HG03354 (cell line): ENCODE measurements around the gene KRT76.

ENCODE experiments used
- ATAC-seq: cut with Tn5 transposase; IDR thresholded peaks from one replicate; pipeline ENCODE4 v1.9.1; 2021; ENCODE audit warnings: mild to moderate bottlenecking; ENCODE audit not compliant: unreplicated experiment, poor library complexity, severe bottlenecking

KRT76 gene

DNA sequence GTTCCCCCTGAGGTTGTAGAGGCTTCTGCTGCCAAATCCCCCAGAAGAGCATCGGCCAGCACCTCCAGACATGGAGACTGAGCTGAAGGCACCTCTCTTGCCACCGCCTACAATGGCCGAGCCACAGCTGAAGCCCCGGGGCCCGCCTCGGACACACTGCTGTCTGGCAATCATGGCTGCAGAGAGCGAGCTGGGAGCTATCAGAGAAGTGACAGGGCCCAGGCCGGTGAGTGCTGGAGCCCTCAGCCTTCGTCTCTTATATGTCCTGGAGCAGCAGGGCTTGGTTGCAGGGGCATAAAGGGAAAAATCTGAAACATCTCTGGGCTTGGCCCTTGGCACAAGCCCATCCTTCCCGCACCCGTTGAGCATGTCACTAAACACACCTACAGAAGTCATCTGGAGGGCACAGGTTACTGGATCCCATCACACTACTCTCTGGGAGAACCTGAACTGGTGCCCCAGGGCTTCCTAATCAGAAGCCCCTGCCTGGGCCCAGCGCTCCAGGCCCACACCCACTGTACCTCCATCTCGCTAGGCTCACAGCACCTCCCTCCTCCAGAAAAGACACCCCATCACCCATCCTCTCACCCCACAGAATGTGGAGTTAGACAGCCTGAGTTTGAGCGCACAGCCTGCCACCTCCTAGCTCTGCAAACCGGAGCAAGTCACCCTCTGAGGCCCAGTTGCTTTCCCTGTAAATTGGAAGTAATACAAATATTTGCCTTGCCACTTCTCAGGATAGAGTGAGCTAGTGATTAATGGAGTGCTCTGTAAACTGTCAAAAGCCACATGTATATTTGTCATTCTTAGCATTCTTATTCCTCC lies 37.0 kb upstream of the KRT76 start, which contains the start of gene KRT4:
KRT4 (minus strand) TSS at position 232 of the 825 bp plus-strand sequence; CDS start at position 174, 58 bp downstream.
- no peak for ATAC-seq

- ATAC-seq: no peak
Measured at GRCh38 chr12:52813203-52813819, 36.2 kb upstream of the KRT76 start.

DNA sequence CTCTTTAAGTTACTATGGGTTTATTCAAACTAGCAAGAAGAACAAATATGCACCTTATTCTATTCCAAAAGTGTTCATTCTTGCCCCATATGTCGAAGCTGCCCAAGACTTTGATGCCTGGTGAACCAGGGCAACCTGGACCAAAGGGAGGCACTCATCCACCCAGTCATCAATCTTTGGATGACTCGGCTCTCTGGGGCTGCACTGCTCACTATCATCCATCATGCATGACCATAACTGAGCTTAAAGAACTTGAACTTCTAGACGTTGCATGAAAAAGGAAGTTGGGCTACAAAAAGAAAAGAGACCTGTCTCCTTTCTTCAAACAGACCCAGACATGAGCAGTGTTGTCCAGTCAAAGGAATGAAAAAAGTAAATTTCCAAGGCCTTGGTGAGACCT lies 35.6 kb upstream of the KRT76 start:
- no peak for ATAC-seq

GRCh38 chr12:52812073-52812400 lies 34.9 kb upstream of the KRT76 start:
- no peak for ATAC-seq

DNA sequence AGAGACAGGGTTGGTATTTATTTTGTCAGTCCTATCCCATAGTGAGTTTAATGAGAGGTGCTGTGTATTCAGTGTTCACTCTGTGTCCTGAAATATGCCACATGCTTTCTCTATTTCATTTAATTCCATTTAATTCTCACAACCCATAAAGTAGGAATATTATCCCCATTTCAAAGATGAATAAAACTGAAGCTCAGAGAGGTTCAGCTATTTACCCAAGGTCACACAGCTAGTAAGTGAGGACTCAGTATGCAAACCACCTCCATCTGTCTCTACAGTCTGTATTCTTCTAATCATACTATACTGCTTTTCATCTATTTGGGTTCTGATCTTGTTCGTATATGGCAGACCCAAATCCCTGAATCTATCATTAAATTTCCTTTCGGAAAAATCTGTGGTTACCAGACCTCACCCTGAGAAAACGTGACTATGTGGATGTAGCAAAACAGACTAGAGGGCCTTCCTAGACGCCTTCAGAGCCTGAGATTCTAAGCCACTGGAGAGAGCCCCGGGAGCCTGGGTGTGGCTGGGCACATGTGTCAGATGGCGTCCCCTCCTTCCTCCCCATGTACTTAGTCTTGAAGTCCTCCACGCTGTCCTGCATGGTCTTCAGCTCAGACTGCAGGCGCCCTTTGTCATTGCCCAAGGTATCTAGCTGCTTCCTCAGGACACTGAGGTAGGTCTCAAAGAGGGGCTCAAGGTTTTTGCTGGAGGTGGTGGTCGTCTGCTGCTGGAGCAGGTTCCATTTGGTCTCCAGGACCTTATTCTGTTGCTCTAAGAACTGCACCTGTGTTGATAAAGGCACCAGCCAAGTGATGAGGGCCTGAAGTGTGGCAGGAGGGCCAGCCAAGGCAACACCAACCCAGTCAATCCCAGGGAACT lies 34.3 kb upstream of the KRT76 start:
- no peak for ATAC-seq

DNA sequence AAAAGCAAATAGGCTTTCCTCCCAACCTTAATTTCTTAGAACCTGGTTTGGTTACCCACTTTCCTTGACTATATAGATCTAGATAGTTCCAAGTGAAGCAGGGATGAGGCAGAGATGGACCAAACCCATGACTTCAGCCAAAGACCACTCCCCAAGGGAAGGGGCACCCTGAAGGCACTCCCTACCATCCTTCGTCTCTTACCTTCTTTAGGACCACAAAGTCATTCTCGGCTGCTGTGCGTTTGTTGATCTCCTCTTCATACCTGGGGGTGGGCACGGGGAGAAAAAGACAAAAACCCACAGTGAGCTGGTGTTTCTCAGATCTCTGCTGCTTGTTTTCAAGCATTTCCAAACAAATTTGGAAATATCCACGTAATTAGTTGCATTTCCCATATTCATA lies 33.4 kb upstream of the KRT76 start:
- ATAC-seq: no peak

DNA sequence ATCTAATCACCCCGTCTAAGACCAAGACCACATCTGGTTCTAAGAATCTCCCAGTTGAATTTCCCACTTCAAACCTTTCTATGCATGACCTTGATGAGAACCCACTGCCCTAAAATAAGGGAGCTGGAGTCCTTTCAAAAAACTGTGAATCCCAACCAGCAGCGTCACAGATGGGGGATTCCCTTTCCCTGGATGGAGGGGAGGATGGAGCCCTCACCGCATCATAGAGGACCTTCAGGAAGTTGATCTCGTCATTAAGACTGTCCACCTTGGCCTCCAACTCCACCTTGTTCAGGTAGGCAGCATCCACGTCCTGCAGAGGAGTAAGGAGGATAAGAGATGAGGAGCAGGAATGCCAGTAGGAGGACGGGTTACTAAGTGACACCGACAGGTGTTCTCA lies 32.0 kb upstream of the KRT76 start:
- no peak for ATAC-seq

GRCh38 chr12:52808573-52809160 lies 31.5 kb upstream of the KRT76 start:
- ATAC-seq: no peak

DNA sequence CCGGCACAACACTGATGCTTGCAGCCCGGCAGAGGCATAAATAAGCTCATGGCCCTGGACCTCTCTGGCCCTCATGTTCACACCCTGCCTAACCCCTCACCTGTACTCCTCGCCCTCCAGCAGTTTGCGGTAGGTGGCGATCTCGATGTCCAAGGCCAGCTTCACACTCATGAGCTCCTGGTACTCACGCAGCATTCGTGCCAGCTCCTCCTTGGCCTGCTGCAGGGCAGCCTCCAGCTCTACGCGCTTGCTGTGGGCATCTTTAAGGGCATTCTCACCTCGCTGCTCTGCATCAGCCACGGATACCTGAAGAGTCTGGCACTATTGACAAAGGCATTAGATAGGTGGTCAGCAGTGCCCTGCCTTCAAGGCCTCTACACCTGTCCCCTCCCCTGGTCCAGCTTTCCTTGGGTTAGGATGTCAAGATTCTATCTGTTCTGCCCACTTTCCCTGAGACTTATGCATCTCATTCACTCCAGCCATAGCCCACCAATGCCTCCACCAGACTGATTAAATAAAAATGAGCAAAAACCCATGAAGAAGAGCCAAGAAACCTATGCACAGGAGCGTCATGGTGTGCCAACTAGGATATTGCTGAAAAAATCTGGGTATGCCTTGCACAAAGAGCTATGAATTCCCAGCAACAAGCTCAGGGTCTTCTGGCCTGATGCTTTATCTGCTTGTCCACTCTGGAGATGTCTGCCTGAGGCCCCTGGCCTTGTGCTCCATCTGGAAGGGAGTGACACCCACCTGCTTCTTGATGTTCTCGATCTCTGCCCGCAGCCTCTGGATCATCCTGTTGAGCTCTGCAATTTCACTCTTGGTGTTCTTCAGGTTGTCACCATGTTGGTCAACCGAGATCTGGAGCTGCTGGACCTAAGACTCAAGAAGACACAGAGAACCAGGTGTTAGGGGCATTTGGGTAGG lies 30.7 kb upstream of the KRT76 start:
- ATAC-seq: no peak

DNA sequence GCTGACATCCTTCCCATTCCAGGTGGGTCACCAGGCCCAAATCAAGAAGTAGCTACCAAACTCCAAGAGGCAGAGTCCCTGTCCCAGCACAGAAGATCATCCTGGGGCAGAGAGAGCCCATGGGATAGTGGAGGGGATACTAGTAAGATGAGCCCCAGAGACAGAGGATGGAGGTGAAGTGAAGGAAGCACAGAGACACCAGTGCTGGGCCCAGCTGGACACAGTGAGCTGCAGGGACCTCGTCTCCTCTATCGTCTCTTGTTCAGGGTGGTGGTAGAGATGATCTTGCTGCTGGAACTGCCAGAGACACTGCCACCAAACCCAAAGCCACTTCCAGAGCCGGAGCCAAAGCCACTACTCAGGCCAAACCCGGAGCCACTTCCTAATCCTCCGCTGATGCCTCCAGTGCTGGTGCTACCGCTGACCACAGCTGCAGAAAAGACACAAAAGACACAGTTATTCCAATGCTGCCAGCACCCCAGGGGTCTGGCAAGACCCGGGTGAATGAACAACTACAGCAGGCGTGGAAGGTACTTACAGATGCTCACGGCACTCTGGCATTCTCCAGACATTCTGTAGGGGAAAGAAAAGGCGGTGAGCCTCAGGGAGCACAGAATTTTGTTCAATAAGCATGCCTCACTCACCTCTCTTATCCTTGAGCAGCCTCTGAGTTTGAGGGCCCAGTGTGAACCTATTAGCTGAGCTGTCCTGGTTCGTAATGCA lies 29.8 kb upstream of the KRT76 start:
- ATAC-seq: no peak

DNA sequence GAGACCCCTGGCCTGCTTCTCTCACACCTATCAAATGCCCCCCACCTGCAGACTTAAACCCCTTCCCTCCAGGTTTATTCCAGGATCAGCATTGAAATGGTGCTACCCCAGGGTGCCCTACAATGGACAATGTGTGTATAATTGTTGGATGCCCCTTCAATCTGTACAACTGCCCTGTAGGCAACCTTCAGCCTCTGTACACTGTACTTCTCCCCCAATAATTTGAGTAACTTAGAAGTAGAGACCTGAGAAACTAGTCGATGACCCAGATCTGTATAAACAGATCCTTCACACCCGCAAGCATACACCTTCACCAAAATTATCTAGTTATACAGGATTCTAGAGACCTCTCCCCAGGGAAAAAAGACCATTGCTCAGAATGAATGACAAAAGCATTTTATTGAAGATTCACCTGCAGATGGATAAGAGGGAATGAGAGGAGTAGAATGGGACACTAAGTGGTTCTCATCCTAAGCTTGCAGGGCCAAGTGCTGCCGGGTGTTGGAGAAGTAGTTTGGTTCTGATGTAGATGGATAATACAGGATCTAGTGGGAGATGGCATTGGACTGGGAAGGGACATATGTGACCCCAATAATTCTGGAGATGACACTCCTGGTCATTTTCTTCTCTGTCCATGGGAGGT lies 29.1 kb upstream of the KRT76 start:
- ATAC-seq: no peak

DNA sequence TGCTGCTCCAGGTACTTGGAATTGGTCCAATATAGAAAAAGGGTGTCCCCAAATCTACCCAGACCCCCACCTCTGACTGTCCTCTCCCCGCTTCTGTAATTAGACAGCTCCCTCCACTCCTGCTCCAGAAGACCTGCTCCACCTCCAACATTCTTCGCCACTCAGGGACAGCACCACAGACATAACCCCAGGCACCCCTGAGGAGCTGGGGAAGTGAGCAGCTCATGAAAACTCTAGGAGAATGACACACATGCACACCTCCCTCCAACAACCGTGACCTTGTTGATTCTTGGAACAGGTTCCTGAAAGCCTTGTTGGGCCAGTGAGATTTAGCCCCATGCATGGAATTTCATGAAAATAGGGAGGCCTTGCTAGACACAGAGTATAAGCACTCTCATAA lies 28.6 kb upstream of the KRT76 start:
- ATAC-seq: no peak

DNA sequence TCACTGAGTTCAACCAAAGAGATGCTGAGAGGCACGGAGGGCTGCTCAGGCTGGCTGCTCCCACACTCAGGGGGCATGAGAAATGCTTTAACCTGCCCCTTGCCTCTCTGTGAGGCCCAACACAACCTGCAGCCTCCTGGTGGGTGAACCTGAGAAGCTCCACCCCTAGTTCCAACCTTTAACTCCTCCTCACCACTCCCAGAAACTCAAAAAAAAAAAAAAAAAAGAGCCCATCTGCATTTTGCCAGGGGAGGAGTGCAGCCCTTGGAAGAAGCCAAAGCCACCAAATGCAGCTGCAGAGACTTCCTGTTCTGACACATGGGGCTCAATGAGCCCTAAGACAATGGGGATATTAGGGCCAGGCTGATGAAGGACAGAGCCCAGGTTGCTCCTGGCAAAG lies 27.9 kb upstream of the KRT76 start:
- ATAC-seq: no peak

GRCh38 chr12:52802442-52802841 lies 25.3 kb upstream of the KRT76 start:
- no peak for ATAC-seq

- no peak for ATAC-seq
Measured at GRCh38 chr12:52801773-52802172, 24.6 kb upstream of the KRT76 start.

- no peak for ATAC-seq
Measured at GRCh38 chr12:52800259-52800917, 23.2 kb upstream of the KRT76 start.

- no peak for ATAC-seq
Measured at GRCh38 chr12:52799505-52800211, 22.5 kb upstream of the KRT76 start.
